K562 (cell line): ENCODE data around the gene RGS4. TPM values are rescaled to one million over a fixed set of nuclear protein-coding genes. Genes with fewer than 3 reads are reported as not detected.

Experiments used
- ATAC-seq: fragments of 200-7000 bp; cut with Tn5 transposase; 3 replicates; pipeline ENCODE4 v1.9.1; 2020; ENCODE audit warnings: moderate library complexity
- BruUV-seq: library from RNA; stranded (reverse); fragments of 400-500 nt; replicated peaks from 2 replicates; lab custom pipeline; 2021; lab: Mats Ljungman, UMichigan
- CTCF ChIA-PET: fragments of 300-600 bp; formaldehyde crosslinking; extraction: SDS; loops from one replicate; lab custom pipeline; 2021; ENCODE audit warnings: low intra/inter-chr PET ratio; lab: Yijun Ruan, JAX
- POLR2A ChIA-PET: fragments of 300-600, 350-650 bp; sonication (Branson Sonifier 250); formaldehyde crosslinking; extraction: SDS; loops from one replicate; lab custom pipeline; 2021; ENCODE audit warnings: antibody characterized with exemption, inconsistent platforms; lab: Yijun Ruan, JAX
- DNase-seq, 4 experiments: peaks; one replicate each; pipeline versions ENCODE4 v3.0.0 to v3.0.0-alpha.2; 2011 to 2018; ENCODE audit warnings: low spot score in 3 of 4, mixed read lengths in 3 of 4; ENCODE audit errors: extremely low read depth in 1 of 4
- FAIRE-seq: peaks from 2 replicates; lab custom pipeline; 2011; peaks lifted over from hg19 to GRCh38; lab: Jason Lieb, UNC
- H2AFZ ChIP-seq: 2 replicates; pipeline ENCODE4 v1.6.0; 2011; ENCODE audit warnings: low read depth, low read length, control low read depth, inconsistent platforms
- H3K27ac ChIP-seq: fragments of 200-600 bp; 3 replicates; pipeline ENCODE4 v1.8.0; 2011; ENCODE audit warnings: low read depth, mild to moderate bottlenecking, control low read depth, inconsistent platforms, low read length, moderate library complexity, mixed read lengths; ENCODE audit errors: extremely low read depth
- H3K27me3 ChIP-seq, 2 experiments: fragments of 300-600 bp in 1 of 2; 2 replicates in 1 of 2; 3 replicates in 1 of 2; pipeline versions ENCODE4 v1.6.0 to v1.8.0; 2011; ENCODE audit warnings: inconsistent platforms in 2 of 2, low read length in 2 of 2, mild to moderate bottlenecking in 1 of 2, mixed read lengths in 1 of 2, moderate library complexity in 1 of 2; ENCODE audit not compliant: control insufficient read depth in 2 of 2, insufficient read depth in 2 of 2
- H3K36me3 ChIP-seq: fragments of 300-600 bp; 3 replicates; pipeline ENCODE4 v1.8.0; 2011; ENCODE audit warnings: mild to moderate bottlenecking, low read length, inconsistent platforms; ENCODE audit not compliant: control insufficient read depth, insufficient read depth
- H3K4me1 ChIP-seq, 2 experiments: fragments of 200-600 bp in 1 of 2; replicated peaks in 1 of 2; 2 replicates in 1 of 2; 3 replicates in 1 of 2; pipeline versions ENCODE4 v1.5.1 to v1.8.0; 2011; ENCODE audit warnings: inconsistent platforms in 2 of 2, low read length in 2 of 2, mild to moderate bottlenecking in 1 of 2, mixed read lengths in 1 of 2, moderate library complexity in 1 of 2; ENCODE audit not compliant: control insufficient read depth in 2 of 2, insufficient read depth in 2 of 2
- H3K4me2 ChIP-seq: 2 replicates; pipeline ENCODE4 v1.6.1; 2011; ENCODE audit warnings: low read length, control low read depth, inconsistent platforms, mixed read lengths; ENCODE audit not compliant: insufficient read depth
- H3K4me3 ChIP-seq: fragments of 200-600 bp; sonication (generic), shearing (Covaris generic); 2 replicates; pipeline ENCODE4 v1.5.1; 2016; ENCODE audit warnings: control low read depth, inconsistent platforms
- H3K79me2 ChIP-seq: fragments of 200-600 bp; 3 replicates; pipeline ENCODE4 v1.8.0; 2011; ENCODE audit warnings: low read length, inconsistent platforms; ENCODE audit not compliant: control insufficient read depth, insufficient read depth
- H3K9ac ChIP-seq, 2 experiments: 2 replicates each; pipeline versions ENCODE4 v1.6.0 to v1.6.1; 2011; ENCODE audit warnings: low read depth in 2 of 2, low read length in 2 of 2, control low read depth in 1 of 2, inconsistent platforms in 1 of 2, mild to moderate bottlenecking in 1 of 2, mixed read lengths in 1 of 2; ENCODE audit not compliant: insufficient read depth in 1 of 2
- H3K9me1 ChIP-seq: one replicate; pipeline ENCODE4 v1.6.0; 2011; ENCODE audit warnings: inconsistent platforms, mild to moderate bottlenecking, low read length, moderate library complexity; ENCODE audit not compliant: control insufficient read depth, insufficient read depth
- H3K9me3 ChIP-seq: replicated peaks from 2 replicates; pipeline ENCODE4 v1.5.1; 2011; ENCODE audit warnings: low read depth, low read length, inconsistent platforms; ENCODE audit not compliant: control insufficient read depth, insufficient read depth
- H4K20me1 ChIP-seq: replicated peaks from 2 replicates; pipeline ENCODE4 v1.6.1; 2011; ENCODE audit warnings: low read length, inconsistent platforms, mixed read lengths; ENCODE audit not compliant: control insufficient read depth, insufficient read depth
- CBX2 ChIP-seq: fragments of 200-600 bp; sonication (generic); IDR thresholded peaks from one replicate; pipeline ENCODE4 v1.6.1; 2012; ENCODE audit warnings: mild to moderate bottlenecking, low read length, inconsistent platforms; ENCODE audit not compliant: insufficient read depth, poor library complexity, severe bottlenecking
- FOXM1 ChIP-seq, 2 experiments: fragments of 450-650 bp in 1 of 2; sonication (generic) in 1 of 2; formaldehyde crosslinking in 1 of 2; IDR thresholded peaks; 2 replicates each; pipeline versions ENCODE4 v1.6.1 to v1.9.0; 2017 to 2022; ENCODE audit warnings: low read depth in 2 of 2, mild to moderate bottlenecking in 2 of 2, missing genetic modification reagents in 1 of 2, moderate library complexity in 1 of 2
- HNRNPL ChIP-seq: fragments of 200-400 bp; formaldehyde crosslinking; IDR thresholded peaks from 2 replicates; pipeline ENCODE4 v1.6.1; 2017; ENCODE audit warnings: low read depth, mild to moderate bottlenecking, low read length
- MAX ChIP-seq: sonication (generic); formaldehyde crosslinking; IDR thresholded peaks from 2 replicates; pipeline ENCODE4 v1.9.0; 2022; ENCODE audit warnings: mild to moderate bottlenecking, missing genetic modification reagents
- PTBP1 ChIP-seq: fragments of 200-400 bp; formaldehyde crosslinking; IDR thresholded peaks from 2 replicates; pipeline ENCODE4 v1.6.1; 2017; ENCODE audit warnings: low read depth, low read length
- ZNF146 ChIP-seq: IDR thresholded peaks from one replicate; pipeline ENCODE4 v1.6.1; 2018; ENCODE audit warnings: missing compliant biosample characterization; ENCODE audit not compliant: unreplicated experiment
- ZNF696 ChIP-seq: fragments of 250-450 bp; sonication (Bioruptor Pico); conservative IDR thresholded peaks from 2 replicates; pipeline ENCODE4 v1.4.0; 2020; ENCODE audit warnings: mild to moderate bottlenecking, moderate library complexity
- WGBS: fragments of 100-300 bp; shearing (Covaris generic); methylation state at CpG from one replicate; pipeline ENCODE4 v1.1.6; 2016; ENCODE audit warnings: low coverage, mixed read lengths; ENCODE audit not compliant: insufficient coverage; ENCODE audit errors: missing lambda C conversion rate; 5-methylcytosine and 5-hydroxymethylcytosine counted together
- in situ Hi-C: fragments of 300-500 bp; cut with MboI; formaldehyde crosslinking; loops from 4 replicates; pipeline ENCODE4 v1.15.0; 2018; ENCODE audit warnings: inconsistent platforms, mixed read lengths
- intact Hi-C: fragments of 100-400 bp; cut with micrococcal nuclease; formaldehyde crosslinking; loops from 2 replicates; pipeline ENCODE4 v1.14.2; 2022
- polyA plus RNA-seq, 8 experiments: library from polyadenylated mRNA; depleted of rRNA in 4 of 8; stranded (reverse) in 5 of 8; unstranded in 3 of 8; fragments of >200 nt; fragmentation: Nextera tagmentation in 2 of 8; fragmentation: Illumina TruSeq in 1 of 8; extraction: Ambion mirVana in 2 of 8; extraction: Trizol in 1 of 8; gene quantifications; 2 replicates each; pipeline versions ENCODE4 v1.2.1 to v1.2.3, GENCODE V29; 2011 to 2014; ENCODE audit warnings: inconsistent platforms in 1 of 8, missing spikeins in 1 of 8
- total RNA-seq, 7 experiments: library from RNA; depleted of rRNA in 6 of 7; stranded (reverse); fragments of >200 nt in 6 of 7; fragmentation: Illumina TruSeq in 2 of 7; extraction: Trizol in 2 of 7; gene quantifications; 2 replicates each; pipeline versions ENCODE4 v1.2.1 to v1.2.3, GENCODE V29; 2011 to 2021; ENCODE audit warnings: low replicate concordance in 1 of 7

Gene RGS4
- total and polyA plus RNA-seq, 9 of the 15 experiments (the other 6 are each of a cell fraction or from before 2014, with no cell fraction given), result not detected

DNA sequence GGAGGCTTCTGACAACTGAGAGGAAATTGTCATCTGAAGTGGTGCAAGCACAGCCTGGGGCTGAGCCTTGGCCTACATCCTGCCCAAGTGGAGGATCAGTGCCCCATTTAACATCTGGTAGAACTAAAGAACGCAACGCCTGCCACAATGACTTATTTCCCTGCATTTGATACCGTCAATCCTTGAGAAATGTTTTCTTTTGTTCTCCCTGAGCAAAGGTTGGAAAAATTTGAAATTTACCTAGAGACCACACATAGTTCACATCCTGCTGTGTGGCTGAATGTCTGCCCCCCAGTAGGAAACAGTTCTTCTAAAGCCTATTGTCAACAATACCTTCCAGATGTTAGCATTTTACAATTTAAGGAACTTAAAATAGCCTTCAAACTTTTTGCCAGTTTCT, 5.6 kb upstream of the RGS4 start:
- ChIA-PET CTCF (no interaction called here), POLR2A (no interaction called here)
- Histone ChIP-seq H3K4me2 (no peak overlapping the region), H3K79me2 (no peaks in the 10 kb centered on the region), H3K27ac (no peak overlapping the region), H3K9ac (no peak overlapping the region), H4K20me1 (no peaks in the 10 kb centered on the region), H3K9me3 (no peaks in the 10 kb centered on the region), H3K27me3 (no peaks in the 10 kb centered on the region), H3K4me1 (no peaks in the 10 kb centered on the region), H2AFZ (no peak overlapping the region), H3K9me1 (no peaks in the 10 kb centered on the region), H3K4me3 (no peak overlapping the region), H3K36me3 (no peaks in the 10 kb centered on the region)
- TF ChIP-seq PTBP1 (no peak), ZNF696 (no peak), HNRNPL (no peak), MAX (CRISPR knock-in tag) (no peak), CBX2 (no peak), FOXM1 (IDR thresholded peaks at IDR 0.05; ENCODE audit: low read depth) (no peak), FOXM1 (CRISPR knock-in tag; IDR thresholded peaks at IDR 0.05; ENCODE audit: low read depth) (no peak), ZNF146 (CRISPR knock-in tag) (no peak)
- ATAC-seq, result no peak
- no TSS peak for BruUV-seq
- WGBS, result 0% methylated on average over 3 of the region's 3 CpGs
- DNase-seq, result no peak
- in situ Hi-C loops (no loop called here), intact Hi-C loops (no loop called here)
- FAIRE-seq, result no peak
